NK-92 (cell line): Measurements from ENCODE around the gene UVSSA.
"Not testable (repeated sequence)": the region's sequence is repeated elsewhere in the genome, so short reads cannot be mapped to it uniquely, and the experiment has no call there.

Source experiments
- DNase-seq: peaks from one replicate; lab custom pipeline; 2025; ENCODE audit not compliant: unreplicated experiment; lab: John Stamatoyannopoulos, UW

The UVSSA gene

GRCh38 chr4:1375761-1376322, 28.8 kb downstream of the UVSSA start:
- no peak for DNase-seq

- DNase-seq = no peak
Observed at GRCh38 chr4:1376391-1376840, 29.4 kb downstream of the UVSSA start.

- DNase-seq = no peak
Observed at GRCh38 chr4:1376841-1377605, 30.0 kb downstream of the UVSSA start.

- no peak for DNase-seq
Observed at GRCh38 chr4:1377606-1378261, 30.7 kb downstream of the UVSSA start.

GRCh38 chr4:1378559-1379231, 31.7 kb downstream of the UVSSA start:
- DNase-seq = no peak

- no peak for DNase-seq
Observed at GRCh38 chr4:1379351-1379781, 32.4 kb downstream of the UVSSA start.

- no peak for DNase-seq
Observed at GRCh38 chr4:1379801-1380331, 32.9 kb downstream of the UVSSA start.

- no peak for DNase-seq
Observed at GRCh38 chr4:1380368-1381151, 33.6 kb downstream of the UVSSA start.

- DNase-seq = no peak
Observed at GRCh38 chr4:1381181-1381621, 34.2 kb downstream of the UVSSA start.

GRCh38 chr4:1381944-1382541, 35.0 kb downstream of the UVSSA start:
- no peak for DNase-seq

- DNase-seq = no peak
Observed at GRCh38 chr4:1382776-1383727, 36.0 kb downstream of the UVSSA start.

- no peak for DNase-seq
Observed at GRCh38 chr4:1383728-1384591, 37.0 kb downstream of the UVSSA start.

- no peak for DNase-seq
Observed at GRCh38 chr4:1384675-1385372, 37.8 kb downstream of the UVSSA start.

- DNase-seq = no peak
Observed at GRCh38 chr4:1385373-1386340, 38.6 kb downstream of the UVSSA start.

GRCh38 chr4:1393363-1393762, 46.4 kb downstream of the UVSSA start:
- DNase-seq = not testable (repeated sequence)

GRCh38 chr4:1393866-1394265, 46.9 kb downstream of the UVSSA start:
- no peak for DNase-seq
